WERI-Rb-1 (cell line): ENCODE measurements around the gene FBXO27.
A peak's percentile ranks its signal among the peaks of the same experiment; 100 is the strongest.

ENCODE experiments used
- DNase-seq: peaks from one replicate; pipeline ENCODE4 v3.0.0-alpha.2; 2020
- H3K27ac ChIP-seq: fragments of 250-450 bp; sonication (Bioruptor Pico); 2 replicates; pipeline ENCODE4 v1.5.1; 2020; ENCODE audit warnings: mild to moderate bottlenecking, moderate library complexity
- H3K27me3 ChIP-seq: fragments of 250-450 bp; sonication (Bioruptor Pico); 2 replicates; pipeline ENCODE4 v1.5.1; 2021; ENCODE audit warnings: mild to moderate bottlenecking, low read depth, moderate library complexity; ENCODE audit not compliant: insufficient read depth, severe bottlenecking
- H3K36me3 ChIP-seq: fragments of 250-450 bp; sonication (Bioruptor Pico); 2 replicates; pipeline ENCODE4 v1.5.1; 2020; ENCODE audit warnings: mild to moderate bottlenecking, moderate library complexity
- H3K4me3 ChIP-seq: 2 replicates; pipeline ENCODE4 v1.5.1; 2011; ENCODE audit warnings: low read depth, mild to moderate bottlenecking, control low read depth, low read length
- H3K9me3 ChIP-seq: fragments of 250-450 bp; sonication (Bioruptor Pico); 2 replicates; pipeline ENCODE4 v1.5.1; 2021; ENCODE audit warnings: mild to moderate bottlenecking, moderate library complexity; ENCODE audit not compliant: severe bottlenecking
- CTCF ChIP-seq: IDR thresholded peaks from 2 replicates; pipeline ENCODE4 v1.5.1; 2011; ENCODE audit warnings: low read depth, mild to moderate bottlenecking, control low read depth, inconsistent platforms, low read length

FBXO27 gene

GRCh38 chr19:39036581-39036980 is 4.2 kb upstream of the FBXO27 start:
- Histone ChIP-seq H3K27me3 (no peaks in the 10 kb centered on the region), H3K27ac (no peak overlapping the region), H3K4me3 (no peak overlapping the region), H3K36me3 (no peaks in the 10 kb centered on the region), H3K9me3 (no peaks in the 10 kb centered on the region)
- no peak for TF ChIP-seq CTCF
- DNase-seq, result no peak

- peak overlapping the region; percentile 80 for H3K27ac ChIP-seq
Measured at GRCh38 chr19:39031368-39032062, 834 bp downstream of the FBXO27 start.

GRCh38 chr19:39030854-39031367 is 1.4 kb downstream of the FBXO27 start:
- no peak for DNase-seq
- no peak for TF ChIP-seq CTCF
- Histone ChIP-seq H3K4me3 (peak overlapping the region; percentile 55), H3K27me3 (no peaks in the 10 kb centered on the region), H3K36me3 (peaks cover 4% of the 10 kb centered on the region; the same call in 1 of the 2 replicates), H3K27ac (peak overlapping the region; percentile 51), H3K9me3 (peaks cover 5% of the 10 kb centered on the region)

More at GRCh38 chr19:39031368-39032062, 834 bp downstream of the FBXO27 start:
- no peak for TF ChIP-seq CTCF
- DNase-seq, result peak; percentile 100
- Histone ChIP-seq H3K27me3 (no peaks in the 10 kb centered on the region), H3K36me3 (peaks cover 4% of the 10 kb centered on the region; the same call in 1 of the 2 replicates), H3K9me3 (peaks cover 5% of the 10 kb centered on the region), H3K4me3 (peak overlapping the region; percentile 55)

- no peak for TF ChIP-seq CTCF
- Histone ChIP-seq H3K36me3 (peaks cover 4% of the 10 kb centered on the region; the same call in 1 of the 2 replicates), H3K9me3 (peaks cover 5% of the 10 kb centered on the region), H3K4me3 (no peak overlapping the region), H3K27ac (no peak overlapping the region), H3K27me3 (no peaks in the 10 kb centered on the region)
- no peak for DNase-seq
Measured at GRCh38 chr19:39024875-39025641, 7.3 kb downstream of the FBXO27 start.

- no peak for TF ChIP-seq CTCF
- Histone ChIP-seq H3K4me3 (no peak overlapping the region), H3K27ac (no peak overlapping the region), H3K36me3 (no peaks in the 10 kb centered on the region), H3K27me3 (no peaks in the 10 kb centered on the region), H3K9me3 (no peaks in the 10 kb centered on the region)
- DNase-seq, result no peak
Measured at GRCh38 chr19:39021063-39021462, 11.3 kb downstream of the FBXO27 start.
